ENCODE measurements around the gene INTS7. TPM values are rescaled to one million over a fixed set of nuclear protein-coding genes. Genes with fewer than 3 reads are reported as not detected.
A peak's percentile ranks its signal among the peaks of the same experiment; 100 is the strongest.

Gene INTS7
- total and polyA plus RNA-seq, 9 of the 15 experiments (the other 6 are each of a cell fraction or from before 2014, with no cell fraction given): 27.3 to 68.4 (median 40.4) TPM

DNA sequence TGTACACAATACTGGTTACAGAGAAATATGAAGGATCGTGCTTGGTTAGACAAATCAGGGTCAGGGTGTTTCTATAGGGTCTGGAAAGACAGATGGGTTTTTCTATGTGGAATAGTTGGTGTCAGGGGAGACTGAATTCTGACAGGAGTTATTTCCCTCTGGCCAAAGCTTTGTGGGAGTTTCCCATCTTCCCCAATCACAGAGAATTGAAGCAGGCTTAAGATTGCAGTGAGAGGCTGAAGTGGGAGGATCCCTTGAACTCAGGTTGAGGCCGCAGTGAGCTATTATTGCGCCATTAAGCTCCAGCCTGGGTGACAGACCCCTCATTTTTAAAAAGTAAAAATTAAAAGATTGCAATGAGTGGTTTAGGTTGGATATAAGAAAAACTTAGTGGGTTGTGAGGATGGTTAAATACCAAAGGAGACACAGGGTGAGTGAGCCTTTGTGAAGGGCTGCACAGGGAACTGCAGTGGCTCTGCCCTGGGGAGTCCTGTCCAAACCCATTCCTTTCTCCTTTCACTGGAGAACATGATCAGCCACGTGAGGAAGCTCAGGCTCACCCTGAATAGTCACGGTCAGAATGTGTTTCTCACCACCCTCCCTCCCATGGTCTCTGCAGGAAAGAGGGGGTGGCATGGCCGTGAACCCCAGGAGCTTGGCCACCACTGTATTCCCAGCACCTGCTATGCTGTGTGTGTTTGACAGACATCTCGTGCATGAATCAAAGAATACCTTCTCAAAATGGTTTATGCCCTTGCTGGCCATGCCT is 101.2 kb downstream of the INTS7 start:
- no peak overlapping the region for H3K9ac ChIP-seq (ENCODE audit: insufficient read depth in 1 of 2, low read depth in 2 of 2, low read length in 2 of 2)
- peaks cover 3 to 20% of the 10 kb centered on the region in 2 experiments; a peak in 4 of 5 replicates for H3K4me1 ChIP-seq (replicated peaks in 1 of 2; ENCODE audit: control insufficient read depth in 2 of 2, insufficient read depth in 2 of 2, low read length in 2 of 2)
- H3K36me3 ChIP-seq (ENCODE audit: control insufficient read depth, insufficient read depth, low read length): no peaks in the 10 kb centered on the region
- CTCF ChIA-PET (ENCODE audit: low intra/inter-chr PET ratio): no interaction called here
- H3K27me3 ChIP-seq (ENCODE audit: control insufficient read depth in 2 of 2, insufficient read depth in 2 of 2, low read length in 2 of 2): no peaks in the 10 kb centered on the region
- WGBS (ENCODE audit: insufficient coverage, low coverage, missing lambda C conversion rate): 52% methylated on average over 7 of the region's 7 CpGs
- DNase-seq (ENCODE audit: extremely low read depth in 1 of 4, low spot score in 3 of 4): no peak
- H3K9me3 ChIP-seq (replicated peaks; ENCODE audit: control insufficient read depth, insufficient read depth, low read depth, low read length): no peaks in the 10 kb centered on the region
- intact Hi-C loops (cut with micrococcal nuclease): no loop called here
- H3K4me2 ChIP-seq (ENCODE audit: insufficient read depth, low read length): no peak overlapping the region
- FAIRE-seq: no peak
- no peaks in the 10 kb centered on the region for H3K79me2 ChIP-seq (ENCODE audit: control insufficient read depth, insufficient read depth, low read length)
- no peak overlapping the region for H2AFZ ChIP-seq (ENCODE audit: low read depth, low read length)
- BruUV-seq (replicated peaks): no TSS peak
- in situ Hi-C loops (cut with MboI): no loop called here
- TF ChIP-seq, protein P1, sequence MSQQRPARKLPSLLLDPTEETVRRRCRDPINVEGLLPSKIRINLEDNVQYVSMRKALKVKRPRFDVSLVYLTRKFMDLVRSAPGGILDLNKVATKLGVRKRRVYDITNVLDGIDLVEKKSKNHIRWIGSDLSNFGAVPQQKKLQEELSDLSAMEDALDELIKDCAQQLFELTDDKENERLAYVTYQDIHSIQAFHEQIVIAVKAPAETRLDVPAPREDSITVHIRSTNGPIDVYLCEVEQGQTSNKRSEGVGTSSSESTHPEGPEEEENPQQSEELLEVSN (IDR thresholded peaks at IDR 0.05; ENCODE audit: borderline replicate concordance in 1 of 2, extremely low read depth in 1 of 2, insufficient read depth in 1 of 2, insufficient read length in 1 of 2, low read depth in 1 of 2, low read length in 1 of 2, poor library complexity in 1 of 2, severe bottlenecking in 1 of 2): no peak
- TF ChIP-seq CEBPB (tag; IDR thresholded peaks at IDR 0.05): peak; percentile 67
- H3K27ac ChIP-seq (ENCODE audit: extremely low read depth, low read depth, low read length): no peak overlapping the region
- POLR2A ChIA-PET: interaction anchor here (0.6 to 1.3 kb wide), 5 partner anchors 8 to 496 kb away, joined by 3 read pairs; no protein-coding TSS in a partner anchor
- no peaks in the 10 kb centered on the region for H3K9me1 ChIP-seq (ENCODE audit: control insufficient read depth, insufficient read depth, low read length)
- H3K4me3 ChIP-seq: no peak overlapping the region
- ATAC-seq: peak; percentile 18
- no peaks in the 10 kb centered on the region for H4K20me1 ChIP-seq (replicated peaks; ENCODE audit: control insufficient read depth, insufficient read depth, low read length)

DNA sequence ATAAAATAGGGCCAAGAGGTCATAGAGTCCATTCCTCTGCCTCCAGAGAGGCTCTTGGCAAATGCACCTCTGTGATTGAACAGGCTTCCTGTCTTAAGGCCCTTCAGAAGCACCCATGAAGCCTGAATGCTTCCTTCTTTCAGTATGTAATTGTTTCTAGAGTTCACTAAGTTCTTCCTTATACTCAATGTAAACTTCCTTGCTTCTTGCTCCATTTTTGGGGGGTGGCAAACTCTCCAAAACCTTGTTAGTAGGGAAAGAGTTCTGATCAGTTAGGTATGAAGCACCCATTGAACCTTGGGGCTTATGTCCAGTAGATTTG is 102.5 kb downstream of the INTS7 start:
- Histone ChIP-seq H3K9me1 (ENCODE audit: control insufficient read depth, insufficient read depth, low read length) (no peaks in the 10 kb centered on the region), H3K79me2 (ENCODE audit: control insufficient read depth, insufficient read depth, low read length) (no peaks in the 10 kb centered on the region), H3K4me2 (ENCODE audit: insufficient read depth, low read length) (no peak overlapping the region), H3K36me3 (ENCODE audit: control insufficient read depth, insufficient read depth, low read length) (no peaks in the 10 kb centered on the region), H3K4me3 (no peak overlapping the region), H3K9ac (ENCODE audit: insufficient read depth in 1 of 2, low read depth in 2 of 2, low read length in 2 of 2) (peak overlapping the region in 1 of 2 experiments; percentile 6; a peak in 1 of 4 replicates), H3K27me3 (ENCODE audit: control insufficient read depth in 2 of 2, insufficient read depth in 2 of 2, low read length in 2 of 2) (no peaks in the 10 kb centered on the region), H3K4me1 (replicated peaks in 1 of 2; ENCODE audit: control insufficient read depth in 2 of 2, insufficient read depth in 2 of 2, low read length in 2 of 2) (peaks cover 3 to 33% of the 10 kb centered on the region in 2 experiments; a peak in 4 of 5 replicates), H4K20me1 (replicated peaks; ENCODE audit: control insufficient read depth, insufficient read depth, low read length) (no peaks in the 10 kb centered on the region), H3K27ac (ENCODE audit: extremely low read depth, low read depth, low read length) (no peak overlapping the region), H3K9me3 (replicated peaks; ENCODE audit: control insufficient read depth, insufficient read depth, low read depth, low read length) (no peaks in the 10 kb centered on the region), H2AFZ (ENCODE audit: low read depth, low read length) (peak overlapping the region; percentile 88)
- intact Hi-C loops (cut with micrococcal nuclease): no loop called here
- TF ChIP-seq MCM7 (IDR thresholded peaks at IDR 0.05): no peak
- TF ChIP-seq, protein P2, sequence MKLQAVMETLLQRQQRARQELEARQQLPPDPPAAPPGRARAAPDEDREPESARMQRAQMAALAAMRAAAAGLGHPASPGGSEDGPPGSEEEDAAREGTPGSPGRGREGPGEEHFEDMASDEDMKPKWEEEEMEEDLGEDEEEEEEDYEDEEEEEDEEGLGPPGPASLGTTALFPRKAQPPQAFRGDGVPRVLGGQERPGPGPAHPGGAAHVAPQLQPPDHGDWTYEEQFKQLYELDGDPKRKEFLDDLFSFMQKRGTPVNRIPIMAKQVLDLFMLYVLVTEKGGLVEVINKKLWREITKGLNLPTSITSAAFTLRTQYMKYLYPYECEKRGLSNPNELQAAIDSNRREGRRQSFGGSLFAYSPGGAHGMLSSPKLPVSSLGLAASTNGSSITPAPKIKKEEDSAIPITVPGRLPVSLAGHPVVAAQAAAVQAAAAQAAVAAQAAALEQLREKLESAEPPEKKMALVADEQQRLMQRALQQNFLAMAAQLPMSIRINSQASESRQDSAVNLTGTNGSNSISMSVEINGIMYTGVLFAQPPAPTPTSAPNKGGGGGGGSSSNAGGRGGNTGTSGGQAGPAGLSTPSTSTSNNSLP (IDR thresholded peaks at IDR 0.05; ENCODE audit: borderline replicate concordance, low read depth, low read length): no peak
- no peak for TF ChIP-seq NR2C2 (CRISPR knock-in tag; IDR thresholded peaks at IDR 0.05)
- peak; percentile 13; the same call in 1 of the 2 replicates for TF ChIP-seq NR2C2 (tag; IDR thresholded peaks at IDR 0.05)
- DNase-seq (ENCODE audit: extremely low read depth in 1 of 4, low spot score in 3 of 4): no peak
- in situ Hi-C loops (cut with MboI): no loop called here
- no peak for FAIRE-seq
- no peak for ATAC-seq
- CTCF ChIA-PET (ENCODE audit: low intra/inter-chr PET ratio): no interaction called here
- POLR2A ChIA-PET: interaction anchor here (0.6 to 0.8 kb wide), 2 partner anchors 13 to 252 kb away, joined by 3 read pairs; no protein-coding TSS in a partner anchor
- BruUV-seq (replicated peaks): no TSS peak

All from K562 (cell line).